H1 (cell line): ENCODE data around the gene ZMIZ1. TPM values are rescaled to one million over a fixed set of nuclear protein-coding genes. Genes with fewer than 3 reads are reported as not detected.

Experiments
- CEBPB ChIP-seq: IDR thresholded peaks from 2 replicates; pipeline ENCODE4 v1.6.1; 2012; ENCODE audit warnings: low read depth, low read length
- CHD7 ChIP-seq: fragments of 300-600 bp; sonication (generic); IDR thresholded peaks from 2 replicates; pipeline ENCODE4 v1.7.1; 2012; ENCODE audit warnings: low read length, moderate library complexity, mild to moderate bottlenecking, inconsistent platforms; ENCODE audit not compliant: insufficient replicate concordance
- CREB1 ChIP-seq: IDR thresholded peaks from 2 replicates; pipeline ENCODE4 v1.6.1; 2012; ENCODE audit warnings: inconsistent platforms
- E2F6 ChIP-seq: IDR thresholded peaks from 2 replicates; pipeline ENCODE4 v1.6.1; 2012; ENCODE audit warnings: inconsistent platforms
- EP300 ChIP-seq, 2 experiments: IDR thresholded peaks; 1 replicate in 1 of 2; 2 replicates in 1 of 2; pipeline ENCODE4 v1.6.1; 2011 to 2012; ENCODE audit warnings: low read depth in 2 of 2, low read length in 2 of 2, mild to moderate bottlenecking in 2 of 2, borderline replicate concordance in 1 of 2, inconsistent platforms in 1 of 2, moderate library complexity in 1 of 2
- KDM5A ChIP-seq: fragments of 200-600 bp; IDR thresholded peaks from 2 replicates; pipeline ENCODE4 v1.7.1; 2012; ENCODE audit warnings: mild to moderate bottlenecking, low read length, inconsistent platforms, mixed read lengths
- NANOG ChIP-seq: IDR thresholded peaks from 2 replicates; pipeline ENCODE4 v1.6.1; 2011; ENCODE audit warnings: low read length, low read depth, mild to moderate bottlenecking, inconsistent platforms; ENCODE audit not compliant: insufficient read depth, poor library complexity, severe bottlenecking
- POLR2A ChIP-seq, 2 experiments: IDR thresholded peaks; 1 replicate in 1 of 2; 2 replicates in 1 of 2; pipeline ENCODE4 v1.6.1; 2011; ENCODE audit warnings: low read depth in 2 of 2, low read length in 2 of 2, mild to moderate bottlenecking in 2 of 2; ENCODE audit errors: control extremely low read depth in 1 of 2
- RAD21 ChIP-seq, 2 experiments: IDR thresholded peaks in 1 of 2; conservative IDR thresholded peaks in 1 of 2; 2 replicates each; pipeline ENCODE4 v1.6.1; 2011; ENCODE audit warnings: low read depth in 2 of 2, low read length in 2 of 2, improper control_type of control experiment in 1 of 2, inconsistent platforms in 1 of 2, mild to moderate bottlenecking in 1 of 2, moderate library complexity in 1 of 2
- polyA plus RNA-seq, 7 experiments: library from polyadenylated mRNA; depleted of rRNA in 3 of 7; stranded (reverse) in 5 of 7; unstranded in 2 of 7; fragments of >200 nt in 5 of 7; fragments of 200-250 nt in 2 of 7; gene quantifications; 1 replicate in 5 of 7; 2 replicates in 1 of 7; 4 replicates in 1 of 7; pipeline versions ENCODE4 v1.2.1 to v1.2.3, GENCODE V29; 2011 to 2013; ENCODE audit warnings: missing spikeins in 2 of 7, mixed read lengths in 2 of 7
- total RNA-seq: library from RNA; stranded (reverse); fragmentation: NEBNext Ultra II Directional; extraction: Animal tissue kit (Norgen Biotek cat#: 25700); gene quantifications from 2 replicates; pipeline ENCODE4 v1.2.1, GENCODE V29; 2021

Gene ZMIZ1
- total and polyA plus RNA-seq, 2 of the 8 experiments (the other 6 are each of a cell fraction or from before 2014, with no cell fraction given) = 8.1 to 28.0 TPM

GRCh38 chr10:79236433-79236765, 167.6 kb downstream of the ZMIZ1 start (continued):
- no peak for TF ChIP-seq CHD7
- TF ChIP-seq E2F6 = no peak
- no peak for TF ChIP-seq POLR2A (IDR thresholded peaks at IDR 0.05; ENCODE audit: control extremely low read depth in 1 of 2, low read depth in 2 of 2, low read length in 2 of 2)
- TF ChIP-seq CREB1 = no peak
- no peak for TF ChIP-seq KDM5A
- no peak for TF ChIP-seq EP300 (IDR thresholded peaks at IDR 0.05; ENCODE audit: borderline replicate concordance in 1 of 2, low read depth in 2 of 2, low read length in 2 of 2)
- no peak for TF ChIP-seq RAD21 (IDR thresholded peaks at IDR 0.05 in 1 of 2, conservative IDR thresholded peaks at IDR 0.05 in 1 of 2; ENCODE audit: low read depth in 2 of 2, low read length in 2 of 2)
- no peak for TF ChIP-seq CEBPB
- TF ChIP-seq NANOG = no peak
